Glutamatergic neuron (in vitro differentiated cells): ENCODE measurements around the gene KLHL20. TPM values are rescaled to one million over a fixed set of nuclear protein-coding genes. Genes with fewer than 3 reads are reported as not detected.
"Not testable (repeated sequence)": the region's sequence is repeated elsewhere in the genome, so short reads cannot be mapped to it uniquely, and the experiment has no call there.

Experiments
- DNase-seq: peaks from one replicate; pipeline ENCODE4 v3.0.0; 2022
- H3K27ac Mint-ChIP-seq: one replicate; pipeline ENCODE4 v1.8.0; 2020; ENCODE audit warnings: mild to moderate bottlenecking, mixed read lengths, inconsistent platforms; ENCODE audit not compliant: unreplicated experiment
- H3K27me3 Mint-ChIP-seq: one replicate; pipeline ENCODE4 v1.8.0; 2020; ENCODE audit warnings: mild to moderate bottlenecking, moderate library complexity, mixed read lengths, inconsistent platforms; ENCODE audit not compliant: unreplicated experiment
- H3K36me3 Mint-ChIP-seq: one replicate; pipeline ENCODE4 v1.8.0; 2020; ENCODE audit warnings: mild to moderate bottlenecking, mixed read lengths, inconsistent platforms; ENCODE audit not compliant: unreplicated experiment
- H3K4me1 Mint-ChIP-seq: one replicate; pipeline ENCODE4 v1.8.0; 2020; ENCODE audit warnings: mild to moderate bottlenecking, low read depth, mixed read lengths, inconsistent platforms; ENCODE audit not compliant: unreplicated experiment
- H3K4me3 Mint-ChIP-seq: one replicate; pipeline ENCODE4 v1.8.0; 2020; ENCODE audit warnings: mild to moderate bottlenecking, mixed read lengths, inconsistent platforms; ENCODE audit not compliant: unreplicated experiment
- H3K9me3 Mint-ChIP-seq: one replicate; pipeline ENCODE4 v1.8.0; 2020; ENCODE audit warnings: mild to moderate bottlenecking, moderate library complexity, mixed read lengths, inconsistent platforms; ENCODE audit not compliant: unreplicated experiment
- total RNA-seq: library from RNA; stranded (reverse); fragmentation: NEBNext Ultra II Directional; extraction: Animal tissue kit (Norgen Biotek cat#: 25700); gene quantifications from one replicate; pipeline ENCODE4 v1.2.1, GENCODE V29; 2021; ENCODE audit not compliant: unreplicated experiment
- TF ChIP-seq, protein P1 (sequence below): fragments of 200-600 bp; sonication (generic); IDR thresholded peaks from one replicate; pipeline ENCODE4 v1.5.0; 2021; ENCODE audit not compliant: partially characterized antibody, unreplicated experiment

KLHL20 gene
- total RNA-seq, 1 donor from 2014 or later = 30.5 TPM

DNA sequence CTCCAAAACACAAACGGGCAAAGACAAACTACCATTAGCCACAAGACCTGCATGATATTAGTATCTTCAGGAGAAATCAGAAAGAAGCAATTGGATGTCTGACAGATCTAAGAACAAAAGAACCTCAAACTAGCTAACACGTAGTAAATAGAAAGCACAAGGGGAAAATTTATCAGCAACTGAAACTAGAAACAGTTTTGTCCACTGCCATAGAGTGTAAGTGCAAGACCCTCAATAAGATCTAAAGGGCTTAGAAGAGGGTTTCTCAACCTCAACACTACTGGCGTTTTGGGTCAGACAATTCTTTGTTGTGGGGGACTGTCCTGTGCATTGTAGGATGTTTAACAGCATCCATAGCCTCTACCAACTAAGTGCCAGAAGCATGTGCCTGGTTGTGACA lies 54.0 kb downstream of the KLHL20 start:
- Mint-ChIP-seq H3K4me3 (no peak overlapping the region), H3K27ac (no peak overlapping the region), H3K27me3 (no peaks in the 10 kb centered on the region), H3K4me1 (no peaks in the 10 kb centered on the region), H3K9me3 (no peaks in the 10 kb centered on the region), H3K36me3 (peaks cover 10% of the 10 kb centered on the region)
- TF ChIP-seq, protein P1, sequence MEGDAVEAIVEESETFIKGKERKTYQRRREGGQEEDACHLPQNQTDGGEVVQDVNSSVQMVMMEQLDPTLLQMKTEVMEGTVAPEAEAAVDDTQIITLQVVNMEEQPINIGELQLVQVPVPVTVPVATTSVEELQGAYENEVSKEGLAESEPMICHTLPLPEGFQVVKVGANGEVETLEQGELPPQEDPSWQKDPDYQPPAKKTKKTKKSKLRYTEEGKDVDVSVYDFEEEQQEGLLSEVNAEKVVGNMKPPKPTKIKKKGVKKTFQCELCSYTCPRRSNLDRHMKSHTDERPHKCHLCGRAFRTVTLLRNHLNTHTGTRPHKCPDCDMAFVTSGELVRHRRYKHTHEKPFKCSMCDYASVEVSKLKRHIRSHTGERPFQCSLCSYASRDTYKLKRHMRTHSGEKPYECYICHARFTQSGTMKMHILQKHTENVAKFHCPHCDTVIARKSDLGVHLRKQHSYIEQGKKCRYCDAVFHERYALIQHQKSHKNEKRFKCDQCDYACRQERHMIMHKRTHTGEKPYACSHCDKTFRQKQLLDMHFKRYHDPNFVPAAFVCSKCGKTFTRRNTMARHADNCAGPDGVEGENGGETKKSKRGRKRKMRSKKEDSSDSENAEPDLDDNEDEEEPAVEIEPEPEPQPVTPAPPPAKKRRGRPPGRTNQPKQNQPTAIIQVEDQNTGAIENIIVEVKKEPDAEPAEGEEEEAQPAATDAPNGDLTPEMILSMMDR = no peak
- DNase-seq = no peak

- H3K4me1 Mint-ChIP-seq, H3K36me3 Mint-ChIP-seq, H3K4me3 Mint-ChIP-seq, H3K9me3 Mint-ChIP-seq, DNase-seq, H3K27me3 Mint-ChIP-seq, H3K27ac Mint-ChIP-seq: not testable (repeated sequence)
These were observed 55.5 kb downstream of the KLHL20 start for GRCh38 chr1:173770330-173770729.

DNA sequence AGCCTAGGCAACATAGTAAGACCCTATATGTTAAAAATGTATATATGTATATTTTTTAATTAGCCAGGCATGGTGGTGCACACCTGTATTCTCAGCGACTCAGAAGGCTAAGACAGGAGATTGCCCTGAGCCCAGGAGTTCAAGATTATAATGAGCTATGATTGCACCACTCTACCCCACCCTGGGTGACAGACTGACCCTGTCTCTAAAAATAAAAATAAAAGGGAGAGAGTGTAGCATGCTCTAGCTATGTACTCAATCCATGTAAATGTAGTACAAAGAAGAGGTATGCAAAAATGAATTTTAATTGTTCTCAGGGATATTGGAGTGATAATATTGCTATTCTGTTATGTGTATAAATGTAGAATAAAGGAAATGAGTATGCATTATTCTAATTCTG lies 56.8 kb downstream of the KLHL20 start:
- Mint-ChIP-seq H3K4me3 (no peak overlapping the region), H3K27me3 (no peaks in the 10 kb centered on the region), H3K36me3 (no peaks in the 10 kb centered on the region), H3K27ac (no peak overlapping the region), H3K4me1 (no peaks in the 10 kb centered on the region), H3K9me3 (peaks cover 2% of the 10 kb centered on the region)
- DNase-seq = no peak
- TF ChIP-seq, protein P1 = no peak

GRCh38 chr1:173775578-173776226 lies 60.9 kb downstream of the KLHL20 start:
- Mint-ChIP-seq H3K27me3 (no peaks in the 10 kb centered on the region), H3K4me1 (no peaks in the 10 kb centered on the region), H3K36me3 (no peaks in the 10 kb centered on the region), H3K27ac (no peak overlapping the region), H3K4me3 (no peak overlapping the region), H3K9me3 (peaks cover 2% of the 10 kb centered on the region)
- TF ChIP-seq, protein P1 = no peak
- no peak for DNase-seq

DNA sequence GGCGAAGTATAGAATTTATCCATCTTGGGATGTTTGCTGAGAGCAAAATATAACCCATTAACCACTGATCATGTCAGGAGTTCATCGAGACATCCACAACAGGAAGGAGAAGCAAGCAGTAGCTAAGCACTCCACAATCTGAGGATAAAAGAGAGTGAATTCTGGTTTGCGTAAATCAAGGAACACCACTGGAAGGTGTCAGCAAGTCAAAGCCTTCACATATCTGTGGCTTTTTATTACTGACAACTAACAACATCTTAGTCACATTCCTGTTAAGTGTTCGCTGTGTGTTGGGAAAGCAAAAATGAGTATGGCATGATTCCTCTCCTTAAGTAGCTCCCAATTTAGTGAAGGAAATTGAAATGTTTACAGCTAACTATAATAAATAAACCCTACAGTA lies 65.2 kb downstream of the KLHL20 start:
- Mint-ChIP-seq H3K27ac (no peak overlapping the region), H3K27me3 (no peaks in the 10 kb centered on the region), H3K36me3 (no peaks in the 10 kb centered on the region), H3K4me3 (no peak overlapping the region), H3K9me3 (peaks cover 2% of the 10 kb centered on the region), H3K4me1 (no peaks in the 10 kb centered on the region)
- DNase-seq = no peak
- TF ChIP-seq, protein P1 = no peak
